ENCODE data around the gene NFATC2.

- TF ChIP-seq, protein P1, sequence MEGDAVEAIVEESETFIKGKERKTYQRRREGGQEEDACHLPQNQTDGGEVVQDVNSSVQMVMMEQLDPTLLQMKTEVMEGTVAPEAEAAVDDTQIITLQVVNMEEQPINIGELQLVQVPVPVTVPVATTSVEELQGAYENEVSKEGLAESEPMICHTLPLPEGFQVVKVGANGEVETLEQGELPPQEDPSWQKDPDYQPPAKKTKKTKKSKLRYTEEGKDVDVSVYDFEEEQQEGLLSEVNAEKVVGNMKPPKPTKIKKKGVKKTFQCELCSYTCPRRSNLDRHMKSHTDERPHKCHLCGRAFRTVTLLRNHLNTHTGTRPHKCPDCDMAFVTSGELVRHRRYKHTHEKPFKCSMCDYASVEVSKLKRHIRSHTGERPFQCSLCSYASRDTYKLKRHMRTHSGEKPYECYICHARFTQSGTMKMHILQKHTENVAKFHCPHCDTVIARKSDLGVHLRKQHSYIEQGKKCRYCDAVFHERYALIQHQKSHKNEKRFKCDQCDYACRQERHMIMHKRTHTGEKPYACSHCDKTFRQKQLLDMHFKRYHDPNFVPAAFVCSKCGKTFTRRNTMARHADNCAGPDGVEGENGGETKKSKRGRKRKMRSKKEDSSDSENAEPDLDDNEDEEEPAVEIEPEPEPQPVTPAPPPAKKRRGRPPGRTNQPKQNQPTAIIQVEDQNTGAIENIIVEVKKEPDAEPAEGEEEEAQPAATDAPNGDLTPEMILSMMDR (IDR thresholded peaks at IDR 0.05; ENCODE audit: insufficient read depth, low read length, poor library complexity, severe bottlenecking): no peak
- TF ChIP-seq EZH2phosphoT487 (conservative IDR thresholded peaks at IDR 0.05; ENCODE audit: low read length): no peak
Measured at GRCh38 chr20:51480507-51481270, 61.8 kb downstream of the NFATC2 start.

Measured in SU-DHL-6 (cell line).